Osteoblast (primary cell): ENCODE results near the gene NBAS. TPM values are rescaled to one million over a fixed set of nuclear protein-coding genes. Genes with fewer than 3 reads are reported as not detected.

Source experiments
- DNase-seq: peaks from one replicate; pipeline ENCODE4 v3.0.0; 2011; ENCODE audit warnings: low spot score, mixed read lengths; ENCODE audit not compliant: insufficient read length; ENCODE audit errors: missing footprints
- H2AFZ ChIP-seq: 2 replicates; pipeline ENCODE4 v1.6.0; 2011; ENCODE audit warnings: mild to moderate bottlenecking, low read length
- H3K27ac ChIP-seq: 2 replicates; pipeline ENCODE4 v1.5.1; 2011; ENCODE audit warnings: mild to moderate bottlenecking, low read depth, low read length, moderate library complexity
- H3K27me3 ChIP-seq: 2 replicates; pipeline ENCODE4 v1.6.0; 2012; ENCODE audit warnings: mild to moderate bottlenecking, control low read depth, inconsistent platforms, low read length, moderate library complexity; ENCODE audit not compliant: insufficient read depth
- H3K36me3 ChIP-seq: 2 replicates; pipeline ENCODE4 v1.5.1; 2011; ENCODE audit warnings: mild to moderate bottlenecking, low read length, control low read depth, moderate library complexity; ENCODE audit not compliant: insufficient read depth
- H3K4me1 ChIP-seq: 2 replicates; pipeline ENCODE4 v1.5.1; 2011; ENCODE audit warnings: mild to moderate bottlenecking, low read length, control low read depth, moderate library complexity; ENCODE audit not compliant: insufficient read depth
- H3K4me2 ChIP-seq: 2 replicates; pipeline ENCODE4 v1.6.0; 2011; ENCODE audit warnings: mild to moderate bottlenecking, low read length; ENCODE audit not compliant: insufficient read depth
- H3K4me3 ChIP-seq: fragments of 200-600 bp; sonication (generic); 3 replicates; pipeline ENCODE4 v1.5.1; 2012; ENCODE audit warnings: mild to moderate bottlenecking, low read length, inconsistent platforms; ENCODE audit not compliant: insufficient read depth
- H3K79me2 ChIP-seq: 2 replicates; pipeline ENCODE4 v1.6.0; 2012; ENCODE audit warnings: mild to moderate bottlenecking, low read length, control low read depth, inconsistent platforms; ENCODE audit not compliant: insufficient read depth
- H3K9me3 ChIP-seq: 2 replicates; pipeline ENCODE4 v1.5.1; 2011; ENCODE audit warnings: low read depth, low read length, control low read depth
- H4K20me1 ChIP-seq: 2 replicates; pipeline ENCODE4 v1.6.0; 2012; ENCODE audit warnings: mild to moderate bottlenecking, low read length, control low read depth; ENCODE audit not compliant: insufficient read depth
- CTCF ChIP-seq: IDR thresholded peaks from 2 replicates; pipeline ENCODE4 v1.5.1; 2011; ENCODE audit warnings: mild to moderate bottlenecking, low read depth, low read length, moderate library complexity; ENCODE audit errors: extremely low read depth
- total RNA-seq: library from RNA; depleted of rRNA; stranded (reverse); fragments of >200 nt; gene quantifications from 2 replicates; pipeline ENCODE4 v1.2.3, GENCODE V29; 2012

The NBAS gene
- total RNA-seq, 1 donor: 98.1 TPM

DNA sequence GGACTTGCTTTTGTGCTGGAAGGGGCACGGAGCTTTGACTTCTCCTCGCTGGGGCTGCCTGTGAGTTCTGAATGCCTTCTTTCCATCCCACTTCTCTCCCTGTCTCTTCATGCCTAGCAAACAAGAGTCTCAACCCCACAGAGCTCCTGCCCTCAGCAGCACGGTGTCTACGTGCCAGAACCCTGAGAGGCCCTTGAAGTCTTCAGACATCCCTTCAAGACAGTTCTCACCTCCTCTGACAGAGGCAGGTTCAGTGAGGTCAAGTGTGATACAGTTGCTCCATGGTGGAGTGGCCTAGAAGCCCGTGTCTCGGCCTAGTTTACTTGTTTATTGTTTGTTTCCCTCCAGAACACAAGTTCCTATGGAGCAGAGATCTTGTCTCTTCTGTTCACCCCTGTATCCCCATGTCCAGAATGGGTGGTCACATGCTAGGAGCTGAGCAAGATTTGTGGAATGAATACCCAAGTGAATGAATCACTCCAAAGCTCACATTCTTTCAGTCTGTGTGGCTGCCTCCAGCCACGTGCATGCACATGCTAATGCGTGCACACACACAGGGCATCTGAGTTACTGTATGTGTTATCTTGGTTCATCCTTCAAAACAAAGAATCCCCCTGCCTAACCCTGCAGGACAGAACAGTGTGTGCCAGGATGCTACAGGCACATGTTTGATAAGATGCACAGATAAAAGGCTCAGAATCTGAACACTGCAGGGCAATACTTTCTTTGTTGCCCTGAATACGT is 391.6 kb downstream of the NBAS start:
- Histone ChIP-seq H3K79me2 (no peaks in the 10 kb centered on the region), H3K9me3 (no peaks in the 10 kb centered on the region), H2AFZ (peak overlapping the region; percentile 18), H3K4me3 (peak overlapping the region; percentile 52), H3K4me2 (peak overlapping the region; percentile 84), H3K27ac (peak overlapping the region; percentile 88), H3K27me3 (no peaks in the 10 kb centered on the region), H3K36me3 (no peaks in the 10 kb centered on the region), H4K20me1 (no peaks in the 10 kb centered on the region), H3K4me1 (peaks cover 23% of the 10 kb centered on the region)
- DNase-seq: peak; percentile 97
- TF ChIP-seq CTCF: no peak

- TF ChIP-seq CTCF: no peak
- no peaks in the 10 kb centered on the region for H3K9me3 ChIP-seq
- no peak for DNase-seq
- H3K4me1 ChIP-seq: peaks cover 23% of the 10 kb centered on the region
- no peak overlapping the region for H3K4me3 ChIP-seq
- H4K20me1 ChIP-seq: no peaks in the 10 kb centered on the region
- no peak overlapping the region for H2AFZ ChIP-seq
- no peaks in the 10 kb centered on the region for H3K79me2 ChIP-seq
- H3K4me2 ChIP-seq: no peak overlapping the region
- H3K36me3 ChIP-seq: no peaks in the 10 kb centered on the region
- no peak overlapping the region for H3K27ac ChIP-seq
- H3K27me3 ChIP-seq: no peaks in the 10 kb centered on the region
Observed at GRCh38 chr2:15168116-15168515, 393.0 kb downstream of the NBAS start.

DNA sequence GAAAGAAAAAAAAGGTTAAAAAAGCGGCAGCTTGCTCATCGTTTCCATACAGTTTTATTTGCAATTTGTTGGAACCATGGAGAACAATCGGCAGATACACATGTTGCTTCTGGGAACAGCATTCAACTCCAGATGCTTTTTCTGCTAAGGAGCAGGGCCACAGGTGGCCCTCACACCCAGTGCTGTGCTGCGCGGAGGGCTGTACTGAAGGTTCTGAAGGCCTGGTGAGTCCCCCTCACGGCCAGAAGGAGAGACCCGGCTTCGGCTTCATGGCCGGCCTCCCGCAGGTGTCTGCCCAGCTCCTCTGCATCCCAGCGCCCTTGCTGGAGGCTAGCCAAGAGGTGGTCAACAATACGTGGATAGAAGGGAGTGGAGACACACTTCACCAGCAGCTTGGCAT is 394.3 kb downstream of the NBAS start:
- Histone ChIP-seq H3K79me2 (no peaks in the 10 kb centered on the region), H4K20me1 (no peaks in the 10 kb centered on the region), H2AFZ (no peak overlapping the region), H3K27me3 (no peaks in the 10 kb centered on the region), H3K4me1 (peaks cover 23% of the 10 kb centered on the region), H3K9me3 (no peaks in the 10 kb centered on the region), H3K36me3 (no peaks in the 10 kb centered on the region), H3K4me3 (no peak overlapping the region), H3K27ac (no peak overlapping the region), H3K4me2 (no peak overlapping the region)
- no peak for DNase-seq
- TF ChIP-seq CTCF: no peak

- H4K20me1 ChIP-seq: no peaks in the 10 kb centered on the region
- H3K27ac ChIP-seq: no peak overlapping the region
- DNase-seq: peak; percentile 80
Observed at GRCh38 chr2:15163326-15163725, 397.8 kb downstream of the NBAS start.

More at GRCh38 chr2:15163326-15163725, 397.8 kb downstream of the NBAS start:
- H3K4me2 ChIP-seq: no peak overlapping the region
- H3K79me2 ChIP-seq: no peaks in the 10 kb centered on the region
- no peaks in the 10 kb centered on the region for H3K4me1 ChIP-seq
- no peak for TF ChIP-seq CTCF
- no peak overlapping the region for H3K4me3 ChIP-seq
- H2AFZ ChIP-seq: no peak overlapping the region
- H3K27me3 ChIP-seq: no peaks in the 10 kb centered on the region
- no peaks in the 10 kb centered on the region for H3K36me3 ChIP-seq
- H3K9me3 ChIP-seq: no peaks in the 10 kb centered on the region
